C4-2B (cell line): Measurements from ENCODE around the gene TAOK2.

Source experiments
- H3K27ac ChIP-seq: fragments of 450-650 bp; 2 replicates; pipeline ENCODE4 v1.5.1; 2017
- ZFX ChIP-seq: fragments of 450-650 bp; IDR thresholded peaks from 2 replicates; pipeline ENCODE4 v1.6.1; 2017
- TF ChIP-seq, protein P1 (sequence below): fragments of 450-650 bp; conservative IDR thresholded peaks from 2 replicates; pipeline ENCODE4 v1.5.1; 2017; ENCODE audit warnings: mild to moderate bottlenecking

The TAOK2 gene

DNA sequence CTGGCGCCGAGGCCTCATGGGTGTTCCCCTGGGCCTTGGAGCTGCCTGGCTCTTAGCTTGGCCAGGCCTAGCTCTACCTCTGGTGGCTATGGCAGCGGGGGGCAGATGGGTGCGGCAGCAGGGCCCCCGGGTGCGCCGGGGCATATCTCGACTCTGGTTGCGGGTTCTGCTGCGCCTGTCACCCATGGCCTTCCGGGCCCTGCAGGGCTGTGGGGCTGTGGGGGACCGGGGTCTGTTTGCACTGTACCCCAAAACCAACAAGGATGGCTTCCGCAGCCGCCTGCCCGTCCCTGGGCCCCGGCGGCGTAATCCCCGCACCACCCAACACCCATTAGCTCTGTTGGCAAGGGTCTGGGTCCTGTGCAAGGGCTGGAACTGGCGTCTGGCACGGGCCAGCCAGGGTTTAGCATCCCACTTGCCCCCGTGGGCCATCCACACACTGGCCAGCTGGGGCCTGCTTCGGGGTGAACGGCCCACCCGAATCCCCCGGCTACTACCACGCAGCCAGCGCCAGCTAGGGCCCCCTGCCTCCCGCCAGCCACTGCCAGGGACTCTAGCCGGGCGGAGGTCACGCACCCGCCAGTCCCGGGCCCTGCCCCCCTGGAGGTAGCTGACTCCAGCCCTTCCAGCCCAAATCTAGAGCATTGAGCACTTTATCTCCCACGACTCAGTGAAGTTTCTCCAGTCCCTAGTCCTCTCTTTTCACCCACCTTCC is 13.9 kb downstream of the TAOK2 start:
- TF ChIP-seq, protein P1, sequence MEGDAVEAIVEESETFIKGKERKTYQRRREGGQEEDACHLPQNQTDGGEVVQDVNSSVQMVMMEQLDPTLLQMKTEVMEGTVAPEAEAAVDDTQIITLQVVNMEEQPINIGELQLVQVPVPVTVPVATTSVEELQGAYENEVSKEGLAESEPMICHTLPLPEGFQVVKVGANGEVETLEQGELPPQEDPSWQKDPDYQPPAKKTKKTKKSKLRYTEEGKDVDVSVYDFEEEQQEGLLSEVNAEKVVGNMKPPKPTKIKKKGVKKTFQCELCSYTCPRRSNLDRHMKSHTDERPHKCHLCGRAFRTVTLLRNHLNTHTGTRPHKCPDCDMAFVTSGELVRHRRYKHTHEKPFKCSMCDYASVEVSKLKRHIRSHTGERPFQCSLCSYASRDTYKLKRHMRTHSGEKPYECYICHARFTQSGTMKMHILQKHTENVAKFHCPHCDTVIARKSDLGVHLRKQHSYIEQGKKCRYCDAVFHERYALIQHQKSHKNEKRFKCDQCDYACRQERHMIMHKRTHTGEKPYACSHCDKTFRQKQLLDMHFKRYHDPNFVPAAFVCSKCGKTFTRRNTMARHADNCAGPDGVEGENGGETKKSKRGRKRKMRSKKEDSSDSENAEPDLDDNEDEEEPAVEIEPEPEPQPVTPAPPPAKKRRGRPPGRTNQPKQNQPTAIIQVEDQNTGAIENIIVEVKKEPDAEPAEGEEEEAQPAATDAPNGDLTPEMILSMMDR, result no peak
- no peak for TF ChIP-seq ZFX
- H3K27ac ChIP-seq, result no peak overlapping the region

DNA sequence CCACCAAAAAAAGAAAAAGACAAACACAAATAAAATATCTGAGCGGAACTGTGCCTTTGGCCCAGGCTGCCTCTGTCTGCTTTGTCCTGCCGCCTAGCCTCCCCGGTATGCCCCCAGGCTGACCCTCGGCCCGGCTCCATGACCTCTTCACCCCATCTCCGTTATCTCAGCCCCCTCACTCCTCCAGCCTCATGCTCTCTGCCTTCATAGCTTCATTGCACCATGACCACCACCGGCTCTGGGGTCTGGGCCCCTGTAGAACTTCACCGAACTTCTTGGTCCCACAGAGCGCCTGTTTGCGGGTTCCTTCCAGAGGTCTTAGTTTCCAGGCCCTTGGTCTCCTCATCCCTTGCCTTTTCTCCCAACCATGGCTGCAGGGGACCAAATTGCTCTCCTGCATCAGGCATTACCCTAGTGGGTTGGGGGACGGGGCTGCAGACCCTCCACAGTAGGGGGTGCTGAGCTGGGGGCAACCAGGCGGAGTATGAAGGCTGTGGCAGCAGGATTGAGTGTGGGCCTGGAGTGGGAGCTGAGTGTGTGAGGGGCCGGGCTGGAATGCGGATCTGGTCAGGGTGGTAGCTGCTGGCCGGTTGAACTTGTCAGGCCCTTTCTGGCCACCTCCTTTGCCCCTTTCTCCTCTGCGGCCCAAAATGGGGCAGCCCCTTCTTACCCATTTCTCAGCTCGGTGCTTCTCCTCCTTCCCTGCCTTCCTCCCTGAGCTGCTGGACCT is 14.8 kb downstream of the TAOK2 start:
- no peak for TF ChIP-seq ZFX
- TF ChIP-seq, protein P1, result no peak
- no peak overlapping the region for H3K27ac ChIP-seq

DNA sequence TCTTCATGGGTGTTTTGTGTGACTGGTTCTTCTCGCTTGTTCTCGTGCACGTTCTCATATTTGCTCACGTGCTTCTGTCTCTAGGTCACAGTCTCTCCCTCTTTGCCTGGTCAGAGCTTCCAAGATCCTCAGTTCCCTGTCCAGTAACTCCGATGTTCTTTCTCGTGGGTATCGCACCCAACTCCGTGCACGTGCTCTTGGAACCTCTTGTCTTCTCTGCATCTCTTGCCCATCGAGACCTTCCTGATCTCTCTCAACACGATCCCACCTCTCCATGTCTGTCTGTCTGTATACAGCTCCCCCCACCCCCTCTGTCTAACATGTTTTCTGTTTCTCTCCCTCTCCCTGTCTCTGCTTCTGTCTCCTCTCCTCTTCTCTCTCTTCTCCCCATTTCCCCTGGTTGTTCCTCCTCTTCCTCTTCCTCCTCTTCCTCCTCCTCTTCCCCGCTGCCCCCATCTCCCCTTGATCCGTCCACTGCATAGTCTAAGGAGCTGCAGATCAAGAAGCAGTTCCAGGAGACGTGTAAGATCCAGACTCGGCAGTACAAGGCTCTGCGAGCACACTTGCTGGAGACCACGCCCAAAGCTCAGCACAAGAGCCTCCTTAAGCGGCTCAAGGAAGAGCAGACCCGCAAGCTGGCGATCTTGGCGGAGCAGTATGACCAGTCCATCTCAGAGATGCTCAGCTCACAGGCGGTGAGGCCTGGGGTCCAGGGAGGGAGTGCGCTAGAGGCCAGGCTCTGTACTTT is 15.6 kb downstream of the TAOK2 start:
- no peak for TF ChIP-seq ZFX
- TF ChIP-seq, protein P1, result no peak
- no peak overlapping the region for H3K27ac ChIP-seq

DNA sequence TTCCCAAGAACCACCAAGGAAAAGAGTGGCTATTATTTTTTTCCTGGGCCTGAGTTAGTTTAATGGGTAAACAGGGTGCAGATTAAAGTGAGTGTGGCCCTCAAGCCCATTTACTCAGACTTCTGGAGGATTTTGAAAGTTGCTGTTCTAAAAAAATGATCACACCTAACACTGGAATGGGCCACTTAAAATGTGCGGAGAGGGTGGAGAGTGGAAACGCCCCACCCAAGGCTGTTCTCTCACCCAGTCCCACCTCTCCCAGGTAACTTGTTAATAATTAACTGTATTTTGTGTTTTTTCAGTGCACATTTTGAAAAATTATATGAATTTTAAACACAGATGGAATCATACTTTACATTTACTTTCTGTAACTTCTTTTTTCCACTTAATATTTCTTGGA is 16.4 kb downstream of the TAOK2 start:
- TF ChIP-seq, protein P1, result no peak
- TF ChIP-seq ZFX, result no peak
- no peak overlapping the region for H3K27ac ChIP-seq

DNA sequence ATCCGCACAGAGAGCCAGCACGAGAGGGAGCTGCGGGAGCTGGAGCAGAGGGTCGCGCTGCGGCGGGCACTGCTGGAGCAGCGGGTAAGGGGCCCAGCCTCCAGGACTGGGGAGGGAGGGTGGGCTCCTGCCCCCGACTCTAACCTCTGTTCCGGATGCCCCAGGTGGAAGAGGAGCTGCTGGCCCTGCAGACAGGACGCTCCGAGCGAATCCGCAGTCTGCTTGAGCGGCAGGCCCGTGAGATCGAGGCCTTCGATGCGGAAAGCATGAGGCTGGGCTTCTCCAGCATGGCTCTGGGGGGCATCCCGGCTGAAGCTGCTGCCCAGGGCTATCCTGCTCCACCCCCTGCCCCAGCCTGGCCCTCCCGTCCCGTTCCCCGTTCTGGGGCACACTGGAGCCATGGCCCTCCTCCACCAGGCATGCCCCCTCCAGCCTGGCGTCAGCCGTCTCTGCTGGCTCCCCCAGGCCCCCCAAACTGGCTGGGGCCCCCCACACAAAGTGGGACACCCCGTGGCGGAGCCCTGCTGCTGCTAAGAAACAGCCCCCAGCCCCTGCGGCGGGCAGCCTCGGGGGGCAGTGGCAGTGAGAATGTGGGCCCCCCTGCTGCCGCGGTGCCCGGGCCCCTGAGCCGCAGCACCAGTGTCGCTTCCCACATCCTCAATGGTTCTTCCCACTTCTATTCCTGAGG is 17.4 kb downstream of the TAOK2 start:
- no peak for TF ChIP-seq ZFX
- TF ChIP-seq, protein P1, result no peak
- no peak overlapping the region for H3K27ac ChIP-seq

DNA sequence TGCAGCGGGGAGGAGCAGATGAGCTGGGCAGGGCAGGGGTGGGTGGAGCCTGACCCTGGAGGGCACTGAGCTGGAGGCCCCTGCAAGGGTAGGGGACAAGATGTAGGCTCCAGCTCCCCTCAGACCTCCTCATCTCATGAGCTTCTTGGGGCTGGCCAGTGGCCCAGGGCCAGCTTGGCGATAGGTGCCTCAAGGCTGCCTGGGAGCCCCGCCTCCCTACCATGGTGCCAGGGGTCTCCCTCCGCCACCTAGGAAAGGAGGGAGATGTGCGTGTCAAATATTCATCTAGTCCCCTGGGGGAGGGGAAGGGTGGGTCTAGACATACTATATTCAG is 17.9 kb downstream of the TAOK2 start:
- TF ChIP-seq, protein P1, result no peak
- TF ChIP-seq ZFX, result no peak
- H3K27ac ChIP-seq, result no peak overlapping the region
